DMS153 treated with DMSO at 0.1 percent for 48 hours (cell line): Measurements from ENCODE around the gene SERPINE2.

Source experiments
- DNase-seq: peaks from one replicate; lab custom pipeline; 2025; ENCODE audit not compliant: unreplicated experiment; lab: John Stamatoyannopoulos, UW

Gene SERPINE2

GRCh38 chr2:224039080-224039769 lies at the start of gene SERPINE2:
SERPINE2 (minus strand) TSS chr2:224039286; CDS start chr2:224001900, 37,386 bp downstream.
- peak; percentile 44 for DNase-seq

- DNase-seq: no peak
Measured at GRCh38 chr2:224086226-224086914, 47.3 kb upstream of the SERPINE2 start.

GRCh38 chr2:224085811-224086210 lies 46.7 kb upstream of the SERPINE2 start:
- DNase-seq: no peak

- no peak for DNase-seq
Measured at GRCh38 chr2:224085246-224085645, 46.2 kb upstream of the SERPINE2 start.

- DNase-seq: no peak
Measured at GRCh38 chr2:224084266-224084892, 45.3 kb upstream of the SERPINE2 start.

GRCh38 chr2:224083638-224084037 lies 44.6 kb upstream of the SERPINE2 start:
- no peak for DNase-seq

GRCh38 chr2:224078656-224079055 lies 39.6 kb upstream of the SERPINE2 start:
- no peak for DNase-seq

GRCh38 chr2:224077773-224078507 lies 38.9 kb upstream of the SERPINE2 start:
- no peak for DNase-seq

- no peak for DNase-seq
Measured at GRCh38 chr2:224075588-224075987, 36.5 kb upstream of the SERPINE2 start.

GRCh38 chr2:224073676-224074075 lies 34.6 kb upstream of the SERPINE2 start:
- DNase-seq: no peak

- no peak for DNase-seq
Measured at GRCh38 chr2:224072541-224073188, 33.6 kb upstream of the SERPINE2 start.

- no peak for DNase-seq
Measured at GRCh38 chr2:224069172-224069571, 30.1 kb upstream of the SERPINE2 start.

- DNase-seq: no peak
Measured at GRCh38 chr2:224063298-224063648, 24.2 kb upstream of the SERPINE2 start.

- no peak for DNase-seq
Measured at GRCh38 chr2:224062481-224063297, 23.6 kb upstream of the SERPINE2 start.

GRCh38 chr2:224060783-224061482 lies 21.8 kb upstream of the SERPINE2 start:
- no peak for DNase-seq

GRCh38 chr2:224059178-224059577 lies 20.1 kb upstream of the SERPINE2 start:
- DNase-seq: no peak

- DNase-seq: no peak
Measured at GRCh38 chr2:224058048-224058775, 19.1 kb upstream of the SERPINE2 start.

GRCh38 chr2:224056889-224057288 lies 17.8 kb upstream of the SERPINE2 start:
- DNase-seq: no peak

GRCh38 chr2:224055101-224055500 lies 16.0 kb upstream of the SERPINE2 start:
- DNase-seq: no peak
